GM19238 (cell line): ENCODE data around the gene SUSD6.
A peak's percentile ranks its signal among the peaks of the same experiment; 100 is the strongest.

Source experiments
- DNase-seq: peaks from one replicate; pipeline ENCODE4 v3.0.0; 2011; ENCODE audit warnings: low spot score; ENCODE audit not compliant: insufficient read length

SUSD6 gene

GRCh38 chr14:69611172-69612013 lies at the start of gene SUSD6:
TSS of gene SUSD6 (plus strand) at chr14:69611596. CDS start at chr14:69658593, 46,997 bp downstream.
- DNase-seq, result peak; percentile 85

GRCh38 chr14:69561893-69562292 lies 49.5 kb upstream of the SUSD6 start:
- DNase-seq, result no peak

- DNase-seq, result no peak
These were observed 43.8 kb upstream of the SUSD6 start for GRCh38 chr14:69567563-69567962.

GRCh38 chr14:69569859-69570258 lies 41.5 kb upstream of the SUSD6 start:
- DNase-seq, result no peak

GRCh38 chr14:69570836-69571330 lies 40.5 kb upstream of the SUSD6 start:
- DNase-seq, result no peak

GRCh38 chr14:69571449-69572029 lies 39.9 kb upstream of the SUSD6 start:
- DNase-seq, result no peak

GRCh38 chr14:69572030-69572840 lies 39.2 kb upstream of the SUSD6 start:
- DNase-seq, result no peak

- no peak for DNase-seq
These were observed 38.6 kb upstream of the SUSD6 start for GRCh38 chr14:69572841-69573135.

GRCh38 chr14:69573205-69573830 lies 38.1 kb upstream of the SUSD6 start:
- no peak for DNase-seq

- no peak for DNase-seq
These were observed 37.5 kb upstream of the SUSD6 start for GRCh38 chr14:69573831-69574262.

- peak; percentile 74 for DNase-seq
These were observed 37.0 kb upstream of the SUSD6 start, which contains the start of gene CCDC177 for GRCh38 chr14:69574263-69574953. TSS of gene CCDC177 (minus strand) at chr14:69574871. CDS start at chr14:69573622, 1,249 bp downstream.

GRCh38 chr14:69574954-69575295 lies 36.5 kb upstream of the SUSD6 start:
- no peak for DNase-seq

GRCh38 chr14:69579476-69579875 lies 31.9 kb upstream of the SUSD6 start:
- no peak for DNase-seq

GRCh38 chr14:69580009-69580577 lies 31.3 kb upstream of the SUSD6 start:
- DNase-seq, result no peak

- no peak for DNase-seq
These were observed 30.0 kb upstream of the SUSD6 start for GRCh38 chr14:69581316-69581935.

- DNase-seq, result no peak
These were observed 29.2 kb upstream of the SUSD6 start for GRCh38 chr14:69582212-69582611.

GRCh38 chr14:69582829-69583228 lies 28.6 kb upstream of the SUSD6 start:
- DNase-seq, result no peak

GRCh38 chr14:69584389-69584788 lies 27.0 kb upstream of the SUSD6 start:
- no peak for DNase-seq

GRCh38 chr14:69586404-69586803 lies 25.0 kb upstream of the SUSD6 start:
- DNase-seq, result no peak

- DNase-seq, result no peak
These were observed 24.0 kb upstream of the SUSD6 start for GRCh38 chr14:69587389-69587788.
